ENCODE data around the gene GOLT1A. TPM values are rescaled to one million over a fixed set of nuclear protein-coding genes. Genes with fewer than 3 reads are reported as not detected.

Gene GOLT1A, protein sequence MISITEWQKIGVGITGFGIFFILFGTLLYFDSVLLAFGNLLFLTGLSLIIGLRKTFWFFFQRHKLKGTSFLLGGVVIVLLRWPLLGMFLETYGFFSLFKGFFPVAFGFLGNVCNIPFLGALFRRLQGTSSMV
- total RNA-seq: 0.50 TPM in 1 of 2 replicates, not detected in the other
- polyA plus RNA-seq: not detected in 2 replicates
- polyA plus RNA-seq (2012): not detected in 2 replicates
- not detected in 2 replicates for polyA minus RNA-seq (ENCODE audit: low replicate concordance)

DNA sequence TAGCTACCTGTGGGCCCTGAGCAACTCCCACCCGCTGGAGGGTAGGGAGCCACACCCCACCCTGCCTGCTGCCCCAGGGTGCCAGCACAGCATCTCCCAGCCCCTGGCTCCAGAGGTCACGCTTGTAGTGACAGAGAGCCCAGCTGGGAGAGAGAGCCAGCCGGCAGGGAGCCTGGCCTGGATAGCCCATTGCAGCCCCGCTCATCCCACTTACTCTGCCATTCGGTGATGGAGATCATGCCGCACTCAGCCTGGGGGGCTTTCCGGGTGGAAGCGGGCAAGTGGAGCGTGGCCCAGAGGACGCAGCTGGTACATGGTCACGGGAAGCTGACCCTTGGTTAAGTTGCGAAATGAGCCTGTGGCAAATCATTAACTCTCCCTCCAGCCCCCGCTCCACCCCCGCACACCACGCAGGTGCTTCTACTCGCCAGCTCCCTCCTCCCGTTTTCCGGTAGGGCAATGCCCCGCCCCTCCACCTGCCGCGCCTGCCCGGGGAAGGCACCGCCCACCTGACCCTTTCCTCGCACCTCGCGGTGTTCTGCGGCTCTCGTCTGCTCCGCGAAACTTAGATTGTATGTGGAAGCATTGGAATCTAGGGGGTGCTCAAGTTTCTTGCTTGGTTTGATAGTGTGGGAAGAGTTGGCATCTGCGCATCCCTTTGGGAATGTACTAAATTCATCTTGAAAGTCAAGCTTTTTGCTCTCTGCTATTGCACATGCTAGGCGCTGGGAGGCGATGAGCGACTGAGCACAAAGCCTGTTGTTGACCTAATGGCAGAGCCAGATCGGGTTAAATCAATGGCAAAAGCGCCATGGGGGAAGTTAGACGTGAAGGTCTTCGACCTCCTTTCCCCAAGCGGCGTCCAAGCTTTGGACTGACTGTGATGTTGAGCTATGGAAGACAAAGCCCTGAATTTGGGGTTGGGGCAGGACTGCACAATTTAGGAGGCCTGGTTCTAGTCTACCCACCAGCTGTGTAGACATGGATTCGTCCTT is at the start of gene GOLT1A:
TSS of gene GOLT1A (minus strand) at position 321 of the 995 bp plus-strand sequence. CDS start at position 239, 82 bp downstream.
- Histone ChIP-seq H3K79me2 (ENCODE audit: control insufficient read depth, insufficient read depth, low read length) (no peaks in the 10 kb centered on the region), H3K36me3 (ENCODE audit: control insufficient read depth, insufficient read depth, low read length) (no peaks in the 10 kb centered on the region), H2AFZ (ENCODE audit: low read length) (no peak within 1 kb of the TSS), H4K20me1 (ENCODE audit: control insufficient read depth, extremely low read depth, insufficient read depth, low read length) (no peaks in the 10 kb centered on the region), H3K9ac (ENCODE audit: insufficient read depth, low read length) (no peak within 1 kb of the TSS), H3K27me3 (ENCODE audit: control insufficient read depth, insufficient read depth, low read length) (peaks cover 17% of the 10 kb centered on the region), H3K4me1 (ENCODE audit: control insufficient read depth, extremely low read depth, insufficient read depth, low read length) (no peaks in the 10 kb centered on the region), H3K9me3 (ENCODE audit: control insufficient read depth, insufficient read depth, low read depth, low read length) (no peaks in the 10 kb centered on the region), H3K4me2 (ENCODE audit: extremely low read depth, insufficient read depth, low read length) (peak within 1 kb of the TSS; percentile 33), H3K27ac (ENCODE audit: insufficient read depth, low read length) (no peak within 1 kb of the TSS), H3K4me3 (replicated peaks in 1 of 4; ENCODE audit: control extremely low read depth in 1 of 4, insufficient read depth in 1 of 4, low read depth in 3 of 4, low read length in 4 of 4) (peak within 1 kb of the TSS in 1 of 4 experiments; percentile 10)
- TF ChIP-seq, protein P1, sequence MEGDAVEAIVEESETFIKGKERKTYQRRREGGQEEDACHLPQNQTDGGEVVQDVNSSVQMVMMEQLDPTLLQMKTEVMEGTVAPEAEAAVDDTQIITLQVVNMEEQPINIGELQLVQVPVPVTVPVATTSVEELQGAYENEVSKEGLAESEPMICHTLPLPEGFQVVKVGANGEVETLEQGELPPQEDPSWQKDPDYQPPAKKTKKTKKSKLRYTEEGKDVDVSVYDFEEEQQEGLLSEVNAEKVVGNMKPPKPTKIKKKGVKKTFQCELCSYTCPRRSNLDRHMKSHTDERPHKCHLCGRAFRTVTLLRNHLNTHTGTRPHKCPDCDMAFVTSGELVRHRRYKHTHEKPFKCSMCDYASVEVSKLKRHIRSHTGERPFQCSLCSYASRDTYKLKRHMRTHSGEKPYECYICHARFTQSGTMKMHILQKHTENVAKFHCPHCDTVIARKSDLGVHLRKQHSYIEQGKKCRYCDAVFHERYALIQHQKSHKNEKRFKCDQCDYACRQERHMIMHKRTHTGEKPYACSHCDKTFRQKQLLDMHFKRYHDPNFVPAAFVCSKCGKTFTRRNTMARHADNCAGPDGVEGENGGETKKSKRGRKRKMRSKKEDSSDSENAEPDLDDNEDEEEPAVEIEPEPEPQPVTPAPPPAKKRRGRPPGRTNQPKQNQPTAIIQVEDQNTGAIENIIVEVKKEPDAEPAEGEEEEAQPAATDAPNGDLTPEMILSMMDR (conservative IDR thresholded peaks at IDR 0.05 in 1 of 2, IDR thresholded peaks at IDR 0.05 in 1 of 2; ENCODE audit: low read depth in 1 of 2, low read length in 2 of 2): peak; percentile 91 to 96
- TF ChIP-seq EZH2 (IDR thresholded peaks at IDR 0.05; ENCODE audit: low read length, missing control alignments): no peak
- DNase-seq (ENCODE audit: low read depth in 2 of 2): peak; percentile 79 to 86

DNA sequence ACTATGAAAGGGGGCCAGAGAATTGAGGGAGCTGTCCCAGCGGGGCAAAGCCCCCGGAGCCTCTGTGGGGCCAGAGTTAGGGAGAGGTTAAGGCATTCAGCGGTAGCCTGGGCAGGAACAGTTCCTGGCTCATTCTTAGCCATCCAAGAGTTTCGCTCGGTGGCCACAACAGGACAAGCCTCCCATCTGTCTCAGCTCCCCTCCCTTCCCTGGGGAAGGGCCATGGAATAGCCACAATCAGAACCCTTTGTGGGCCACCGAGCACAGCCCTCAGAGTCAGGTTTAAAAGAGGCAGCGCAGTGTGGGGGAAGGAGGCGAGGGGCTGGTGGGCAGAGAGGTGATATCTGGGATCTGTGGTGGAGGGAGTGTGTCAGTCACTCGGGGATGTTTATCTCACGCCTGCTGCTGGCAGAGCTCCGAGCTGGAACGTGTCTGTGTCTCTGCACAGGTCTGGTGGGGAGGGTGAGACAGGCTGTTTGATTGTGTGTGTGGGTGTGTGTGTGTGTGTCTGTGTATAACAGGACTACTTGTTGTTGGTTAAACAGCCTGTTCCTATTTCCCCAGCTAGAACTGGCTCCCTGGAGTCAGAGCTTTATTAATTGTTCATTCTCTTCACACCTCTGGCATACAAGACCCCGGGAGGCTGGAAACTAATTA is 49.6 kb upstream of the GOLT1A start:
- Histone ChIP-seq H2AFZ (ENCODE audit: low read length) (no peak overlapping the region), H3K79me2 (ENCODE audit: control insufficient read depth, insufficient read depth, low read length) (no peaks in the 10 kb centered on the region), H4K20me1 (ENCODE audit: control insufficient read depth, extremely low read depth, insufficient read depth, low read length) (no peaks in the 10 kb centered on the region), H3K4me1 (ENCODE audit: control insufficient read depth, extremely low read depth, insufficient read depth, low read length) (peaks cover 6% of the 10 kb centered on the region), H3K9me3 (ENCODE audit: control insufficient read depth, insufficient read depth, low read depth, low read length) (no peaks in the 10 kb centered on the region), H3K27me3 (ENCODE audit: control insufficient read depth, insufficient read depth, low read length) (peaks cover 5% of the 10 kb centered on the region), H3K4me3 (replicated peaks in 1 of 4; ENCODE audit: control extremely low read depth in 1 of 4, insufficient read depth in 1 of 4, low read depth in 3 of 4, low read length in 4 of 4) (no peak overlapping the region), H3K4me2 (ENCODE audit: extremely low read depth, insufficient read depth, low read length) (no peak overlapping the region), H3K27ac (ENCODE audit: insufficient read depth, low read length) (no peak overlapping the region), H3K9ac (ENCODE audit: insufficient read depth, low read length) (no peak overlapping the region), H3K36me3 (ENCODE audit: control insufficient read depth, insufficient read depth, low read length) (no peaks in the 10 kb centered on the region)
- DNase-seq (ENCODE audit: low read depth in 2 of 2): peak; percentile 15 to 34
- TF ChIP-seq, protein P1 (conservative IDR thresholded peaks at IDR 0.05 in 1 of 2, IDR thresholded peaks at IDR 0.05 in 1 of 2; ENCODE audit: low read depth in 1 of 2, low read length in 2 of 2): no peak
- peak; percentile 32 for TF ChIP-seq EZH2 (IDR thresholded peaks at IDR 0.05; ENCODE audit: low read length, missing control alignments)
